ENCODE results near the gene TNRC6C.

Gene TNRC6C

GRCh38 chr17:77929180-77929564 is 29.3 kb upstream of the TNRC6C start:
- Histone ChIP-seq H2AFZ (ENCODE audit: low read depth, low read length) (no peak overlapping the region), H3K27ac (ENCODE audit: low read length) (peak overlapping the region; percentile 89), H3K4me1 (ENCODE audit: insufficient read depth, low read length) (peaks cover 41% of the 10 kb centered on the region), H3K79me2 (ENCODE audit: insufficient read depth, low read length) (no peaks in the 10 kb centered on the region), H3K9ac (ENCODE audit: low read depth, low read length) (peak overlapping the region; percentile 19), H3K27me3 (ENCODE audit: insufficient read depth, low read length, poor library complexity) (no peaks in the 10 kb centered on the region), H3K9me3 (ENCODE audit: insufficient read depth, low read length, severe bottlenecking) (no peaks in the 10 kb centered on the region), H4K20me1 (ENCODE audit: insufficient read depth, low read length) (no peaks in the 10 kb centered on the region), H3K4me2 (ENCODE audit: insufficient read depth, low read length) (peak overlapping the region; percentile 58), H3K4me3 (ENCODE audit: low read depth in 1 of 2, low read length in 2 of 2) (peak overlapping the region in 1 of 2 experiments; percentile 10; a peak in 2 of 4 replicates), H3K36me3 (ENCODE audit: insufficient read depth, low read length) (no peaks in the 10 kb centered on the region)
- no peak for TF ChIP-seq EZH2 (IDR thresholded peaks at IDR 0.05; ENCODE audit: borderline replicate concordance, low read depth, low read length, severe bottlenecking)
- no peak for TF ChIP-seq CTCF (IDR thresholded peaks at IDR 0.05; ENCODE audit: borderline replicate concordance, extremely low read depth, low read length, poor library complexity, severe bottlenecking)
- peak; percentile 38 for ATAC-seq (ENCODE audit: insufficient read depth, low read depth)
- DNase-seq = peak; percentile 56

GRCh38 chr17:77929871-77930436 is 28.5 kb upstream of the TNRC6C start:
- peak overlapping the region; percentile 19 for H3K9ac ChIP-seq (ENCODE audit: low read depth, low read length)
- no peaks in the 10 kb centered on the region for H3K79me2 ChIP-seq (ENCODE audit: insufficient read depth, low read length)
- DNase-seq = no peak
- H3K36me3 ChIP-seq (ENCODE audit: insufficient read depth, low read length) = no peaks in the 10 kb centered on the region
- no peaks in the 10 kb centered on the region for H3K9me3 ChIP-seq (ENCODE audit: insufficient read depth, low read length, severe bottlenecking)
- no peak for ATAC-seq (ENCODE audit: insufficient read depth, low read depth)
- no peaks in the 10 kb centered on the region for H4K20me1 ChIP-seq (ENCODE audit: insufficient read depth, low read length)
- peak overlapping the region in 1 of 2 experiments; percentile 10; a peak in 1 of 4 replicates for H3K4me3 ChIP-seq (ENCODE audit: low read depth in 1 of 2, low read length in 2 of 2)
- H3K27me3 ChIP-seq (ENCODE audit: insufficient read depth, low read length, poor library complexity) = no peaks in the 10 kb centered on the region
- no peak for TF ChIP-seq EZH2 (IDR thresholded peaks at IDR 0.05; ENCODE audit: borderline replicate concordance, low read depth, low read length, severe bottlenecking)
- no peak for TF ChIP-seq CTCF (IDR thresholded peaks at IDR 0.05; ENCODE audit: borderline replicate concordance, extremely low read depth, low read length, poor library complexity, severe bottlenecking)
- H3K27ac ChIP-seq (ENCODE audit: low read length) = peak overlapping the region; percentile 89
- peak overlapping the region; percentile 58 for H3K4me2 ChIP-seq (ENCODE audit: insufficient read depth, low read length)
- no peak overlapping the region for H2AFZ ChIP-seq (ENCODE audit: low read depth, low read length)
- peaks cover 41% of the 10 kb centered on the region for H3K4me1 ChIP-seq (ENCODE audit: insufficient read depth, low read length)

- DNase-seq = no peak
- Histone ChIP-seq H3K4me2 (ENCODE audit: insufficient read depth, low read length) (no peak overlapping the region), H3K9me3 (ENCODE audit: insufficient read depth, low read length, severe bottlenecking) (no peaks in the 10 kb centered on the region), H4K20me1 (ENCODE audit: insufficient read depth, low read length) (no peaks in the 10 kb centered on the region), H3K4me3 (ENCODE audit: low read depth in 1 of 2, low read length in 2 of 2) (no peak overlapping the region), H2AFZ (ENCODE audit: low read depth, low read length) (no peak overlapping the region), H3K27ac (ENCODE audit: low read length) (no peak overlapping the region), H3K9ac (ENCODE audit: low read depth, low read length) (no peak overlapping the region), H3K27me3 (ENCODE audit: insufficient read depth, low read length, poor library complexity) (no peaks in the 10 kb centered on the region), H3K4me1 (ENCODE audit: insufficient read depth, low read length) (peaks cover 41% of the 10 kb centered on the region), H3K36me3 (ENCODE audit: insufficient read depth, low read length) (no peaks in the 10 kb centered on the region), H3K79me2 (ENCODE audit: insufficient read depth, low read length) (no peaks in the 10 kb centered on the region)
- no peak for TF ChIP-seq CTCF (IDR thresholded peaks at IDR 0.05; ENCODE audit: borderline replicate concordance, extremely low read depth, low read length, poor library complexity, severe bottlenecking)
- TF ChIP-seq EZH2 (IDR thresholded peaks at IDR 0.05; ENCODE audit: borderline replicate concordance, low read depth, low read length, severe bottlenecking) = no peak
- ATAC-seq (ENCODE audit: insufficient read depth, low read depth) = no peak
Measured at GRCh38 chr17:77930780-77931768, 27.4 kb upstream of the TNRC6C start.
